ENCODE data around the gene TLR3. TPM values are rescaled to one million over a fixed set of nuclear protein-coding genes. Genes with fewer than 3 reads are reported as not detected.

The TLR3 gene
- total and polyA plus RNA-seq, 2 of the 8 experiments (the other 6 are each of a cell fraction or from before 2014, with no cell fraction given) = 1.00 to 2.6 TPM

- no peak for TF ChIP-seq CBX5 (IDR thresholded peaks at IDR 0.05; ENCODE audit: low read depth, low read length)
- TF ChIP-seq POLR2AphosphoS5 (IDR thresholded peaks at IDR 0.05; ENCODE audit: low read depth, low read length) = no peak
- TF ChIP-seq TAF1 (IDR thresholded peaks at IDR 0.05; ENCODE audit: low read depth, low read length) = no peak
- TF ChIP-seq RAD21 (IDR thresholded peaks at IDR 0.05 in 1 of 2, conservative IDR thresholded peaks at IDR 0.05 in 1 of 2; ENCODE audit: low read depth in 2 of 2, low read length in 2 of 2) = peak; percentile 77 to 86
- TF ChIP-seq EZH2 (IDR thresholded peaks at IDR 0.05; ENCODE audit: low read depth, low read length, severe bottlenecking) = no peak
- TF ChIP-seq ASH2L (IDR thresholded peaks at IDR 0.05; ENCODE audit: low read length) = no peak
These were observed 1.1 kb upstream of the TLR3 start (continued) for GRCh38 chr4:186067757-186068385.
